LNCaP clone FGC (cell line): Measurements from ENCODE around the gene TSC1.
A peak's percentile ranks its signal among the peaks of the same experiment; 100 is the strongest.

ENCODE experiments used
- DNase-seq: peaks from one replicate; pipeline ENCODE4 v3.0.0-alpha.2; 2011; ENCODE audit warnings: low read depth
- H3K4me3 ChIP-seq: 2 replicates; pipeline ENCODE4 v1.5.1; 2011; ENCODE audit warnings: mild to moderate bottlenecking, low read depth, low read length, control low read depth
- CTCF ChIP-seq: IDR thresholded peaks from 2 replicates; pipeline ENCODE4 v1.5.1; 2012; ENCODE audit warnings: mild to moderate bottlenecking; ENCODE audit not compliant: control insufficient read depth, insufficient read depth; ENCODE audit errors: extremely low read depth

The TSC1 gene

DNA sequence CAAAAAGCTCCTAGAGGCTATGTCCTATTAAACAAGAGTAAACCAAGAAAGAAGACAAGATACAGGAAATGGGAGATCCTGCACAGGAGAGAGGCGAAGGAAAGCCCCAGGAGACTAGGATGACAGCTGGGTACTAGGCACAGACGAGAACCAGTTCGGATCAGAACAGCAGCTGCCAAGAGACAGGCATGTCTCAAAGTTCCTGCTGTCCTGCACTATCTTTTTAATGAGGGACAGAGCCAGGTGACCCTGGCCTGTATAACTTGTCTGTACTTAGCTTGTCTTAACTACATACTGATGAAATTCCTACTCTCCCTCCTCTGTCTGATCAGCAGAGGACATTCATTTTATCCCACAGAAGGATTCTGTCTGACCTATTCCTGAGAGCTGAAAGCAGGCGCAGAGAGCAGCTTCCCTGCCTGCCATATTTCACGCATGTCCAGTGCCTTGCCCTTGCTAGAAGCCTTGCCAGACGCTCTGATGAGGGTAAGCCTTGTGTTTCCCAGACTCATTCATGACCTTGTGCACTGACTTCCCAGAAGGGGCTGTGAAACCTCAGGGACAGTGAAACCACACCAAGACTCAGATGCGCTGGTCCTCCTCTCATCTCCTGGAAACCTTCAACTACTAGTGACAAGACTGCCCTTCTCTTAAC, 24.7 kb downstream of the TSC1 start:
- H3K4me3 ChIP-seq, result no peak overlapping the region
- no peak for TF ChIP-seq CTCF
- DNase-seq, result no peak

DNA sequence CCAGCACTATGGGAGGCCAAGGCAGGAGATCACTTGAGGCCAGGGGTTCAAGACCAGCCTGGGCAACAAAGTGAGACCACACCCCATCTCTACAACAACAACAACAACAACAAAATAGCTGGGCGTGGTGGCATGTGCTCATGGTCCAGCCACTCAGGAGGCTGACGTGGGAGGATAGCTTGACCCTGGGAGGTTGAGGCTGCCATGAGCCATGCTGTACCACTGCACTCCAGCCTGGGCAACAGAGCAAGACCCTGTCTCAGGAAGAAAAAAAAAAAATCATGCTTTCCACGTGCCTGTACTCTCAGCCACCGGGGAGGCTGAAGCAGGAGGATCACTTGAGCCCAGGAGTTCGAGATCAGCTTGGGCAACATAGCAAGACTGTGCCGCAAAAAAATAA, 29.5 kb downstream of the TSC1 start:
- TF ChIP-seq CTCF, result no peak
- DNase-seq, result no peak
- H3K4me3 ChIP-seq, result no peak overlapping the region

GRCh38 chr9:132912131-132912530, 32.3 kb downstream of the TSC1 start:
- no peak for DNase-seq
- no peak overlapping the region for H3K4me3 ChIP-seq
- TF ChIP-seq CTCF, result no peak

DNA sequence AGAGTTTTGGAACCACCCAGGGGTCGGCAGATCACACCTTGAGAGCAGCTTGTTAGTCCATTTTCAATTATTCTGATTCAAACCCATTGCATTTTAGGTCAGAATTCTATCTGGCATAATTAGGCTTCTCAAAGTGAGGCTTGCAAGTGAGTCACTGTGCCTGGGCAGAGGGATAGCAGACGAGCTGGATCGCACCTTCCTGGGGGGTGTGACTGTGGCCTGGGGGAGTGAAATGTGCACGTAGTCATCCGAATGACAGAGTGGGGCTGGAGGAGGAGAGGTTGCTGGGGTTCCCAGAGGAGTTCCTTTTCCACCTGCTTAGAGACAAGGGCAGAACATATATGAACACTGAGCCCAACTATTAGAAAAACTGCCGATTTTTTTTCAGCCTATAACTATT, 34.0 kb downstream of the TSC1 start:
- no peak overlapping the region for H3K4me3 ChIP-seq
- TF ChIP-seq CTCF, result no peak
- no peak for DNase-seq

- TF ChIP-seq CTCF, result no peak
- DNase-seq, result peak; percentile 67
- no peak overlapping the region for H3K4me3 ChIP-seq
These were observed 35.1 kb downstream of the TSC1 start for GRCh38 chr9:132909311-132909710.

- H3K4me3 ChIP-seq, result no peak overlapping the region
- no peak for TF ChIP-seq CTCF
- no peak for DNase-seq
These were observed 35.8 kb downstream of the TSC1 start for GRCh38 chr9:132908635-132909034.

GRCh38 chr9:132905726-132906125, 38.7 kb downstream of the TSC1 start:
- no peak for DNase-seq
- no peak for TF ChIP-seq CTCF
- no peak overlapping the region for H3K4me3 ChIP-seq
